HG03135 (cell line): Measurements from ENCODE around the gene NRG3.
"Not testable (repeated sequence)": the region's sequence is repeated elsewhere in the genome, so short reads cannot be mapped to it uniquely, and the experiment has no call there.

Experiments
- ATAC-seq: cut with Tn5 transposase; IDR thresholded peaks from one replicate; pipeline ENCODE4 v1.9.1; 2021; ENCODE audit warnings: mild to moderate bottlenecking, moderate library complexity; ENCODE audit not compliant: unreplicated experiment

Gene NRG3

DNA sequence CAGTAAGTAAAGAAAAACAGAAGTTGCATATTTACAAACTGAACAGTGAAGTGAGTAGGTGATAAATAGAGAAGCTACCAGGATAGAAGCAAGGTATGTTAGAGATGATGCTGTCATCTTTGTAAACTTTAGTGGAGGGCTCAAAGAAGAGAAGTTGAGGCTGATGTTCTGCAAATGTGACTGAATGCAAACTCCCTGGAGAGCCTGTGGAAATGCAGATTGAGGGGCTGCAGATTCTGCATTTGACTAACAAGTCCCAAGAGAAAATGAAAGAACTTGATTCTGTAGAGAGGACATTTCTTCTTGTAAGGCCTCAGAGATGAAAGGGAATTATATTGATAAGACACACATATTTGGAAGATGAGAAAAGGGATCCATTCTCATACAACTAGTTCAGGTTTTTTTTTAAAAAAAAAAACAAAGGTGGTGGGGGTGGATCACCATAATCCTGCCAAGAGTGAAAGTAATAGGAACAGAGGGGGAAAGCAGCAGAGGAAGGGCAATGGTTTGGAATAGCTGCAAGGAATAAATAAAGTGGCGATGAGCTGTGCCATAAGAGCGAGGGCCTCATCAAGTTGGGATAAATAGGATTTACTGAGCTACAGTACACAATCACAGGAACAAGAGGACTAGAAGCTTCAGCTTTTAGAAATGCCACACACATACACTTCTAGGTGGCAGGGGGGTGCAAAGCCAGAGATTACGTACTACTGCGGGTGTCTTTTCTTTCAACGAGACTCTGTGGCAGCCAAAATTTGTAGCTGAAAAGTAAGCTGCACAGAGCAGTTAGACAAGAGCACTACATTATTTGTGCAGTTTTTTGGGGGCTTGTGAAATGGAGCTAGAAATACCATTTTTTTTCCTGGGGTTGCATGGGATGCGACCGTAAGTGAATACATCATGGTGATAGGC is 778.5 kb downstream of the NRG3 start:
- no peak for ATAC-seq

DNA sequence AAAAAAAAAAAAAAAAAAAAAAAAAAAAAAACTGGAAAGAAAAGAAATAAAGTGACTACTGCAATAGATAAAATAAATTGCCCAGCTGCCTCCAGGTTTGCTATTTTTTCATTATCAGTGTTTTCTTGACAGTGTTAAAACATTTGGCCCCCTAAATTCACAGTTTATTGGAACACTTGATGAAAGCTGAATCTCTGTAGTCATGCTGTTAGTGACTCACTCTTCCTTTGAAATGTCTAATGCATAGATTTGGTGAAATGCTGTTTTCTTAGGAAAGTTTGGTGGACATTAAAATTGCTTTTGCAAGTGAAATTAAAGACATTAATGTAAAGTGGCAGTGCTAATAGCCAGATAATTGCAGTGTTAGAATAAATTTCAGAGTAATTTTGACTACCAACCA is 785.2 kb downstream of the NRG3 start:
- ATAC-seq = no peak

DNA sequence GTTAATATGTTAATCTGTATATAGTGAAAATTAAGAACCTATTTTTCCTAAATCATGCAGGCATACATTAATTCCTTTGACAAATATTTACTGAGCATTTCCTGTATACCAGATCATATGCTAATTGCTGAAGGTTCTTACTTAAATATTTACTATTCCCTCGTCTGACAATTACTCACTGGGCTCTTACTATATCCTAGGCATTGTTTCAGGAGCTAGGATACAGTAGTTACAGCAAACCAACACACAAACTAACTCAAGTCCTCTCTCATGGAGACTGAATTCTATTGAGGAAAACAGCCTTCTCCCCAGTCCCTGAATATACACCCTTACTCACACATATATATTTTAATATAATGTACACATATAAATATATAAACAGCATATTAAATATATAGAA is 786.0 kb downstream of the NRG3 start:
- no peak for ATAC-seq

DNA sequence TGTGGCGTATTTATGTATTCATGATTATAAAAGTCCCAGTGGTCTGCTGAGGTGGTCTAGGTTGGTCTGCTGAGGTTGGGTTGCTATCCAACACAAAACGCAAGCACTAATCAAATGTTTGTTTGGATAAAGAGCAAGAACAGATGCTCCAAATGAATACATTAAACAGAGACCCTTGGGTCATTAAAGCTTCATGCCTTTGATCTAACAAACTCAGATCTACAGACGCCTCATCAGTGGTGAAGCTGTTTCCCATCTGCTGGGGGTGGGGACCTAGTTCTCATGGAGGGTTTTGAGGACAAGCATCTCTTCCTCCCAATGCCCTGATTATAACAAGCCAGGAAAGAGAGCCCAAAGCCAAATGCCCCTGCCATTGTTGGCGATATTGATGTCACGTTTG is 786.7 kb downstream of the NRG3 start:
- no peak for ATAC-seq

DNA sequence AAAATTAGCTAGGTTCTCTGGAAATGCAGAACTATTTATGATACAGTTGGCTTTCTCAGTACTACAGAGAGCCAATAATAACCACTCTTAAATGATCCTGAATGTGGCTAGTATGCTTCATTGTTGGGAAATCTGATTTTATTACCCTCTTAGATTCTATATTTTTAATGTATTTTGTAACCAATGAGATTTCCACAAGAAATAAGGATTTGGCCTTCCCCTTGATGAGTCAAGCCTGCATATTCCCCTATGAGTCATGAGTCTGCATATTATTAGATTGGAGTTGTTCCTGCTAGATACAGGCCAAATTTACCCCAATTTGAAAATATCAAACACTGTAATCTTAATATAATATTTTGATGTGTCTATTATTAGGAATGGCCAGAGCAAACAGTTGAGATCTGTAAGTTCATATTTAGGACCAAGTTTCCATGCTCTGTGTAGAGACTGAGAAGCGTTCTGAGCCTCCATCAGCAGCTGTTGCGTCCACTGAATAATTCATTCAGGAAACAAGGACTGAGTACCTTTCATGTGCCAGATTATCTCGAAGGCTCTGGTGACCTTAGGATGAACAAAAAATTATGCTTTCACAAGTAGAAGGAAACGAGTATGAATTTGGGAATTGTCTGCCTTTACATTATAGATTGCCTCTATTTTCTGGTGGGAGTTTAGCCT is 793.4 kb downstream of the NRG3 start:
- no peak for ATAC-seq

DNA sequence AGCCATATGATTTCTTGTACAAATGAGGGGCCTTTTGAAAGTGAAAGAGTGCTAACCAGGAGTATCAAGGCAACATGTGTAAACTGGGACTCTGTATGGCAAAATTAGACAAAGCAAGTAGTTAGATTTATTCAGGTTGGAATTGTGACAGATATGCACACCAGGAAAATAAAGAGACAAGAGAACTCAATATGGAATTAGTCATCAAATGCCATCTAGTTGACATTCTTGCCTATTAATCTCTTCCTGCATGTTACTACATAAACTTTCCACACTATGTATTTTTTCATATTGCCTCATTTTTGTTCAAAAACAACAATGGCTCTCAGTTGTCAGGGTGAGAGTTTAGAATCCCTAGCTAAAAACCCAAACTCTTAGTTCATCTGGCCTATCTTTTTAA is 799.0 kb downstream of the NRG3 start:
- no peak for ATAC-seq

DNA sequence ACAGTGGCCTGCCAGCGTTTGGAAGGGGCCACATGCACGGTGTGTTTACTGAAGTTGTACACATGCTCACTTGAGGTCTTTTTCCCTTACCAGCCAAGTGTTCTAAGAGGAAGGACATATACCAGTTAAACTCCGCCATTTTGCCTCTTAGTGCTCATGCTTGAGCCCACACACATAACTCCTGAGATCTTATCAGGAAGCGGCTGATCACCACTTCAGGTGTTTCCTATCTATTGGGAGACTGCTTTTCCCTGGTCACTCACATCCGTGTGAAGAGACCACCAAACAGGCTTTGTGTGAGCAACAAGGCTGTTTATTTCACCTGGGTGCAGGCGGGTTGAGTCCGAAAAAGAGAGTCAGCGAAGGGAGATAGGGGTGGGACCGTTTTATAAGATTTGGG is 802.9 kb downstream of the NRG3 start:
- not testable (repeated sequence) for ATAC-seq

DNA sequence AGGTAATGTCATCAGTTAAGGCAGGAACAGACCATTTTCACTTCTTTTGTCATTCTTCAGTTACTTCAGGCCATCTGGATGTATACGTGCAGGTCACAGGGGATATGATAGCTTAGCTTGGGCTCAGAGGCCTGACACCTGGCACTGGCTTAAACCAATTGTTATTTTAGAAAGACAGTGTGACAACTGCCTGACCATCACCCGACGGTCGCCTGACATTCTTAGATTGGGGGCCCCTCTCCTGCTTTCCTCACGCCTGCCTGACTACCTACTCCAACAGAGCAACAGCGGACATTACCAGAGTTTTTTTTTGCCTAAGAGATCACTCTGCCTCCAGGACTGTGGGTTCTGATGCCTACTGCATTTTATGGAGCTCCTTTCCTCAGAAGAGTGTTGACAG is 803.5 kb downstream of the NRG3 start:
- not testable (repeated sequence) for ATAC-seq

DNA sequence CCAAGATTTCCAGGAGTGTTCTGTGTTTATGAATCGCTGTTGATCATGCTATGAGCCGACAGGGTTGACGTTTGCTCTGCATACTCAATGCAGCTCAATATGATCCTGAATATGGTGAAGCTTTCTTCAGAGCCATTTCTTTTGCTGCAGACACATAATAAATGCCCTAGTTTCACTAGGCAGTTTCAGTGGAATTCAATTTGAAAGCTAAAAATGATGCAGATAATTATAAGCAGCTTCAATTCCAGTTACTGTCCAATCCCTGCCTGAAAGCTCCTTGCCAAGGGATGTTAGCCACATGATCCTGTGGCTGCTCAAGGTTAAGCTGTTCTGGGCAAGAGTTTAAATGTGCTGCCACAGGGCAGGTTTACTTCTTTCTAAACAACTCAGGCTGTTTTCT is 805.6 kb downstream of the NRG3 start:
- ATAC-seq = no peak

DNA sequence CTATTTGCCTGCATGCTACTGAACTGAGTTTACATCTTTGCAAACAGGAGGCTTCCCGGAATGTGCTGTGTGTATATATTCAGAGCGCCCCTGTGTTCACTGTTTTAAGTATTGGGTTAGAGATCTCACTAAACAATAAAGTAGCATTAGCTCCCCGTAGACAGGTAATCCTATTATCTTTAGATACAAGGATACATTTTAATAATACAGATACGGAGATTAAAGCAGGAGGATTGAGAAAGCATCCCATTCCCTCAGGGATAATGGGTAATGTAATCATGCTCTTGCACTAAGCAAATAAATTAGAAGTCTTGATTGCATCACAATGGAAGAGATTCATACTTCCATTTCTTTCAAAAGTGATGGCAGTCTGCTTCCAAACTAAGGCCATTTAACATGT is 809.0 kb downstream of the NRG3 start:
- no peak for ATAC-seq

DNA sequence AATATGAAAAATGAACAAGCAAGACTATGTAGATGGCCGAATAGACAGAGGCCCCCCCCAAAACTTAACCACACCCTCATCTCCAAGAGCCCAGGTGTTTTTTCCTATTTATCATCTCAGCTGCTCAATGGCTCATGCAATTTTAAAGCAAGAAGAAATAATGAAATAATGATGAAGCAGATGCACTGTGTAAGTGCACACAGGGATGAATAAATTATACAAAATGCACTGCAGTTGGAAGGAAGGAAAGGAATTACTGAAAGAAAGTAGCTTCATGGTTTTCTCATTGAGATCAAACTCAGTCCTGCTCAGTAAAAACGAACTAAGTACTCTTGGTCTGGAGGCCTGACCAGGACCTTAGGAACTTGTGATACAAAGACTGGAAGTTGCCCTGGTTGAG is 810.1 kb downstream of the NRG3 start:
- no peak for ATAC-seq

DNA sequence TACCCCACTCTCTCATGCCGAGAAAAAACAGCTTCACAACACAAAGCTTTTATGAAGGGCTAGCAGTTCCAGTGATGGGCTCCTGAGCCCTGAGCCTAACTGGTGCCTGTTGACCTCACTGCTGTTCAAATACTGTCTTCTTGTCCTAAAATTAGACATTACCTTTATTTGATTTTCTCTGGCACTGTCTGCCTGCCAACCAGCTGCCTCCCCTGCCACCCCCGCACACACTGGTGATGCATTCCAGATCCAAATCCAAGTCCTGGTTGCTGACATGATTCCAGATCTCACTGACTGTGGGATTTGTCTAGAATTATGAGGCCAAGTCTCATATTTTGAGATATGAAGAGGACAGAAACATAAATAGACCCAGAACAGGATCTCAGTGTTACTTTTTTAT is 816.2 kb downstream of the NRG3 start:
- no peak for ATAC-seq

DNA sequence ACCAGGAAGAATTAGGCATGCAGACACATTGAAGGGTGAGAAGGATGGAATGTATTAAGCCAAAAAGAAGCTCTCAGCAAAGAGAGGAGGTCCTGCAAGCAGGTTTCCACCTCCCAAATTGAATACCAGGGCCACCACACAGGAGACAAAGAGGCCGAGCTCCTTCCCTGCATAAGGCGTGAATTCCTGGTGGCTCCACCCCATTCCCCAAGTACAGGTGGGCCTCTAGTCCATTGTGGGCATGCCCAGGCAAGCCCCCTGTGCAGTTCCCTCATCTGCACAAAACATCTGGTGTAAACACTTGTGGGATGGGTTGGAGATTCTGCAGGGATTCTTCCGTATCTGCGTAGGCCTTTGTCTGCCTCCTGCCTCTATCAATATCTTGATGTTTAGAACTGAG is 817.5 kb downstream of the NRG3 start:
- ATAC-seq = no peak

DNA sequence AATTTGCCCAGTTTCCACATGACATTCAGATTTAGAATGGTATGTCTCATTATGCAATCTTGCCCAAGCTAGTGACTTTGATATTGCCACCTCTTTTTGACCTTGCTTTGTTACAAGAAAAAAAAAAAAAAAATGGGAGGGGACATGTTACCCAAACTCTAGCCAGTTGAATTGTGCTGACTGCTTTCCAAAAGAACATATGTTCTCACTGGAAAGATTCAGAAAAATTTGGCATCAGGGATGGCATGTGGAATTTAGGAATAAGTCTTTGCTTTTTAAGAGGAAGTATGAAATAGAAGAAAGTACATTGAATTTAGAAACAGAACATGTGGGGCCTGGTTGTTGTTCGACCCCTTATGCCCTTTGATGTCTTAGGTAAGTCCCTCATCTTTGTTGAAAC is 846.8 kb downstream of the NRG3 start:
- no peak for ATAC-seq

DNA sequence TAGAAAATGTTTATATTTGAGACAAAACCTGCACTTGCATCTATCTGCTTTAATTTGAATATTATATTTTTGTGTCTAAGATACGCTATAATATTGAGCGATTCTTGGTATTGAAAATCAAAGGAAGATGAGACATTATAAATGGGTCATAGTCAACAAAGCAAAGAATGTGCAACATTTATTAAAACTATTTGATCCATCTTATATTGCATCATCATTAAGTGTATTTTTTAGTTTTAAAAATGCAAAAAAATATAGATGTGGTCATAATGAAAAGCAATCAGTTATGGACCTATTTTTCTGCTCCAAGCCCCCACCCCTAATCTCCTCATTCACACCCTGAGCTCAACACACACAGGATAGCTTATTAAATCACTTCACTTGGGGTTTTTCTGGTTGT is 847.3 kb downstream of the NRG3 start:
- ATAC-seq = no peak

DNA sequence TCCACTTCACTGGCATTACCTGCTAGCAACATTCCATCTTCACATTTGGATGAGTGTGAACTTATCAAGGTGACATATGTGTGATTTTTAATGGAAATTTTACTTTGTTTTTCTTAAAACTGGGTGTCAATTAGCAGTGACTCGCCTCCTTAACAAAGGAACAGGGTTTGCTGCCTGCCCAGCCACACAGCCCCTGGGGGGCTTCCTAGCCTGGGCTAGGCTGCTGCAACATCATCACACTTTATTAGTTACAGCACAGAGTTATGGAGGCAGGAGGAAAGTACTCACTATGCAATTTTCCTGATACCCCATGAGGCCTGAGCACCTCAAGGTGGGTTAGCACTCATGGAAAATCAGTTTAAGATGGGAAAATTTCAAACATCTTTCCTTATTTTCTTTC is 861.3 kb downstream of the NRG3 start:
- ATAC-seq = no peak

DNA sequence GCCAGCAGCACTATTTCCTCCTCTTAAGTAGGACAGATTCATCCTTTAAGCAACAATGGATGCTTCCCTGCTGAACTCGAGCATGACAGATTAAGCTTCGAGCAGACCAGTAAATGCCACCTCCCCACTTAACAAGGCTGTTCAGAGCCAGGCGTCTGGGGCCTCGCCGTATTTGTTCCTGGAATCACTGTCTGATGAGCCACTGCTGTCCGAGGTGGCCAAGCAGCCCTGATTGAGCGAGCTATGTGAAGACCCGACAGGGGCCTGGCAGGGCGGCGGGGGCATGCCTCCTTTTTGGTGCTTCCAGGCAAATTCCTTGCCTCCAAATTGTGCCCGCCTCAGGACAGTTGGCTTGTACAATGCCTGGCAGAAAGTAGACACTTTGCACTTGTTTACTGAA is 862.6 kb downstream of the NRG3 start:
- no peak for ATAC-seq

DNA sequence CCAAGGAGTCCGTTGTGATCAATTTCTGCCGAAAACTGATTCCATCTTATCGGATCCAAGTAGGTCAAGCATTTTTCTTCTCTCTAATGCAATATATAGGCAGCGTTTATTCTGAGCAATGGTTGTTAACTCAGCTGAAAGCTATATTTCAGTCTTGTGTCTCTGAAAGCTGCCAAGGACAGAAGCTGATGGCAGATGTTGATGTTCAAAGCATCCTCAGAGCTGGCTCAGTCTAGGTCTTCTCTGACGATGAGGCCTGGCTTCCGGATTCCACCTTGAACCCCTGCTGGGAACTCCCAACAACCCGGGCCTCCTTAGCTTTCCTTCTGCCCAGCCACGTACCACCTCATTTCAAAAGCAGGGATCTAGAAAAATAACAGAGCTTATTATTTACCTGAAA is 863.6 kb downstream of the NRG3 start:
- no peak for ATAC-seq

DNA sequence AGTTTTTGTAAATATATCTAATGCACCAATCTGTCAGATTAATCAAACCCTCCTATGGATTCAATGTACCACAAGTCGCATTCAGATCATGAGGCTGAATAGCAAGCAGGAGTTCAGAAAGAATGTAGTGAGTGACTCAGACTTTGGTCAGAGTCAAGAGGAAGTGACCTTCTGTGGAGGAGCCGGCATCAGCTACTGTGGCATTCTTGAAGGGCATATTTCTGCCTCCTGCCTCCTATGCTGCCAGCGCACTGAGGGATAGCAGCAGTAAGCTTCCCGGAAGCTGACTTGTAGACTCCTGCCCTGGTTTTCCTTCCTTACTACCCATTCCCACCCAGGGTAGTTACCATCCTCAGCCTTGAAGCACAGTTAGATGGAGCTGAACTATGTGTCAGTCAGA is 867.5 kb downstream of the NRG3 start:
- ATAC-seq = no peak

DNA sequence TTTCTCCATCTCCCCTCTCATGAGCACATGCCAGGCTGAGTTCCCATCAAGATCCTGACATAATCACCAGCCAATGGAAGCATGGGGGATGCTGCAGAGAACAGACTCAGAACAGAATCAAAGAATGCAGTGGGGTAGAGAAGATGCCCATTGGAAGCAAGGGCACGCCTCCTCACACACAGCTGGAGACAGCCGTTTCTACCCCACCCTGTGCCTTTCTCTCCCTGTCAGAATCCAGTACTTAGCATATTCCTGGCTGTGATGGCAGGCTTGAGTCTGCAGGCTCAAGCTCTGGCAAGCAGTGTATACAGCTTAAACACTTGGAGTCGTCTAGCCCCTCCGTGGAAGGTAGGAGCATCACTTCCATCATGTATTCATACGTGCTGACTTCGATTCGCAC is 867.9 kb downstream of the NRG3 start:
- no peak for ATAC-seq

DNA sequence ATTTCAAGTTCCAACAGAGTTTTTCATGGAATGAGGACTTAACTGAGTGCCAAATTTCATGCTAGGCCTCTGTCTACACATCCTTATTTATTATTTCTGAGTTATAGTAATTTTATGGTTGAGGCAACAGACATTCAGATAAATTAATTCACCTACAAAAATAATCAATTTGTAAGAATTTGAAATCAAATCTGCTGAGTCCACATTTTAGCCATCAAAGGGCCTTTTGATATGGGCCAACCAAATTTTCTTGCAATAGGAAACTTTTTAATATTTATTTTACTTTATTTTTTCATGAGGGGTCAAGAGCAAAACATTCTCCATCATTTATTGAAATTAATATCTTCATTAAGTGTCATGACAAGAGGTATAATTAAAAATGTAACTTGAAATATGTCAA is 875.5 kb downstream of the NRG3 start:
- ATAC-seq = no peak

DNA sequence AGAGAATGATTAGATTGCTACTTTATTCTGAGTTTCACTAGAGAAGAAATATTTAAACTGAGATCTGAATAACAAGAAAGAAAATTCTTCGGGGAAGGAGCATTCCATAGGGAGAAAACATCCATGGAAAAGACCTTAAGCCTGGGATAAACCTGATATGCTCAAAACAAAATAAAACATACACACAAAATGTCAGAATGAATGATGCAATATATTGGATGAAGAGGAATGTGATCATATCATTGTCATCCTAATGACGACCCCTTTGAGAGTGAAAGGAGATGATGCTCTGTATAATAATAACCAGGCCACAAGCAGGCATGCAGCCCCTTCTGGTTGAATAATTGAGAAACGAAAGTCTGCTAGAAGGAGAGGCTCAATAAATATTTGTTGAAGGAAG is 882.4 kb downstream of the NRG3 start:
- ATAC-seq = no peak

DNA sequence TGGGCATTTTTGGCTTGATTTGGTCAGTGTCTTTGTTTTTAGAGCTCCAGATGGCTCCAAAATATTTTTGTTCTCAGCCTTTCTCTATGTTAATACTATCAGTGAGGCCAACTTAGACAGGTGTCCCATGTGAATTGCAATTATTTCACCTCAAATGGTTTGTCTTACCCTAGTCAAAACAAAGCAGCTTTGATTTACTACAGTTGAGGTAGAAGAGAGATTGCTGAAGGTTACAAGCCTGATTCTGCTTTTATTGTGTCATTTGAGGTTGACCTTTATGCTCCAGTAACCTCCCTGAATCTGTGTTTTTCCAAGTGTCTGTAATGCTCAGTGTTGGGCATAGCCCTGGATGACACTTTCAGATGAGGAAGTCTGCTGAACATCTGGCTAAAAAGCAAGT is 882.9 kb downstream of the NRG3 start:
- no peak for ATAC-seq
